ENCODE measurements around the gene GALNT16. TPM values are rescaled to one million over a fixed set of nuclear protein-coding genes. Genes with fewer than 3 reads are reported as not detected.

The GALNT16 gene
- total RNA-seq, 4 donors from 2014 or later, result 2.2 to 7.1 (median 6.9) TPM

- intact Hi-C loops (cut with DNase I), result no loop called here
- no peaks in the 10 kb centered on the region for H3K9me3 ChIP-seq
- no peak for DNase-seq
- H3K4me3 ChIP-seq (replicated peaks in 1 of 3), result no peak overlapping the region
- no peaks in the 10 kb centered on the region for H3K27me3 ChIP-seq
- WGBS, 2 donors, result 90 to 94% methylated on average over 4 of the region's 4 CpGs
- no peaks in the 10 kb centered on the region for H3K4me1 ChIP-seq
- H3K36me3 ChIP-seq, result no peaks in the 10 kb centered on the region
- no peak for TF ChIP-seq POLR2A (IDR thresholded peaks at IDR 0.05)
- TF ChIP-seq CTCF (IDR thresholded peaks at IDR 0.05), result no peak
- H3K27ac ChIP-seq, result no peak overlapping the region
Measured at GRCh38 chr14:69267492-69267891, 7.5 kb downstream of the GALNT16 start.

- no peak for TF ChIP-seq CTCF (IDR thresholded peaks at IDR 0.05)
- no peak for TF ChIP-seq POLR2A (IDR thresholded peaks at IDR 0.05)
- Histone ChIP-seq H3K4me3 (replicated peaks in 1 of 3) (no peak overlapping the region), H3K4me1 (no peaks in the 10 kb centered on the region), H3K36me3 (no peaks in the 10 kb centered on the region), H3K9me3 (no peaks in the 10 kb centered on the region), H3K27ac (no peak overlapping the region), H3K27me3 (no peaks in the 10 kb centered on the region)
- no peak for DNase-seq
- intact Hi-C loops (cut with DNase I), result no loop called here
- 83 to 88% methylated on average over 2 of the region's 2 CpGs for WGBS, 2 donors
Measured at GRCh38 chr14:69268223-69268622, 8.3 kb downstream of the GALNT16 start.

GRCh38 chr14:69268763-69269162 lies 8.8 kb downstream of the GALNT16 start:
- 81 to 83% methylated on average over 4 of the region's 4 CpGs for WGBS, 2 donors
- Histone ChIP-seq H3K27ac (no peak overlapping the region), H3K9me3 (no peaks in the 10 kb centered on the region), H3K27me3 (no peaks in the 10 kb centered on the region), H3K4me1 (no peaks in the 10 kb centered on the region), H3K36me3 (no peaks in the 10 kb centered on the region), H3K4me3 (replicated peaks in 1 of 3) (no peak overlapping the region)
- TF ChIP-seq POLR2A (IDR thresholded peaks at IDR 0.05), result no peak
- TF ChIP-seq CTCF (IDR thresholded peaks at IDR 0.05), result no peak
- intact Hi-C loops (cut with DNase I), result no loop called here
- no peak for DNase-seq

- WGBS, 2 donors, result 75 to 91% methylated on average over 1 of the region's 1 CpG
- H3K27me3 ChIP-seq, result no peaks in the 10 kb centered on the region
- H3K4me1 ChIP-seq, result no peaks in the 10 kb centered on the region
- no peaks in the 10 kb centered on the region for H3K36me3 ChIP-seq
- intact Hi-C loops (cut with DNase I), result no loop called here
- no peak overlapping the region for H3K27ac ChIP-seq
- TF ChIP-seq CTCF (IDR thresholded peaks at IDR 0.05) (no peak), POLR2A (IDR thresholded peaks at IDR 0.05) (no peak)
- no peak overlapping the region for H3K4me3 ChIP-seq (replicated peaks in 1 of 3)
- no peaks in the 10 kb centered on the region for H3K9me3 ChIP-seq
- DNase-seq, result no peak
Measured at GRCh38 chr14:69269381-69269780, 9.4 kb downstream of the GALNT16 start.

- no peaks in the 10 kb centered on the region for H3K36me3 ChIP-seq
- WGBS, 2 donors, result 76 to 90% methylated on average over 8 to 9 of the region's 10 CpGs
- H3K4me1 ChIP-seq, result no peaks in the 10 kb centered on the region
- H3K27ac ChIP-seq, result no peak overlapping the region
- H3K27me3 ChIP-seq, result no peaks in the 10 kb centered on the region
- H3K4me3 ChIP-seq (replicated peaks in 1 of 3), result no peak overlapping the region
- no peak for DNase-seq
- no peaks in the 10 kb centered on the region for H3K9me3 ChIP-seq
- TF ChIP-seq POLR2A (IDR thresholded peaks at IDR 0.05) (no peak), CTCF (IDR thresholded peaks at IDR 0.05) (no peak)
- intact Hi-C loops (cut with DNase I), result no loop called here
Measured at GRCh38 chr14:69270097-69270496, 10.1 kb downstream of the GALNT16 start.
